Tibial artery (tissue), 4 donors: ENCODE measurements around the gene FBRS.
A peak's percentile ranks its signal among the peaks of the same experiment; 100 is the strongest.
"Not testable (repeated sequence)": the region's sequence is repeated elsewhere in the genome, so short reads cannot be mapped to it uniquely, and the experiment has no call there.

Experiments used
- DNase-seq, 2 donors: peaks; one replicate each; pipeline ENCODE4 v3.0.0-alpha.2; 2019
- H3K27ac ChIP-seq, 2 donors: fragments of 200-600 bp; sonication (generic) in 1 of 2; 1 replicate in 1 of 2; 2 replicates in 1 of 2; pipeline ENCODE4 v1.5.1; 2018 to 2019; ENCODE audit warnings: mild to moderate bottlenecking in 1 of 2
- H3K27me3 ChIP-seq, 2 donors: fragments of 200-600 bp; sonication (generic) in 1 of 2; one replicate each; pipeline versions ENCODE4 v1.5.1 to v1.6.0; 2016 to 2019
- H3K36me3 ChIP-seq, 3 donors: fragments of 200-600 bp; sonication (generic) in 2 of 3; one replicate each; pipeline ENCODE4 v1.5.1; 2016 to 2019; ENCODE audit warnings: mild to moderate bottlenecking in 2 of 3
- H3K4me1 ChIP-seq, 4 donors: fragments of 200-600 bp; sonication (generic) in 2 of 4; 1 replicate in 3 of 4; 2 replicates in 1 of 4; pipeline ENCODE4 v1.5.1; 2016 to 2019
- H3K4me3 ChIP-seq, 2 donors: fragments of 200-600 bp; sonication (generic) in 1 of 2; 1 replicate in 1 of 2; 2 replicates in 1 of 2; pipeline ENCODE4 v1.5.1; 2018 to 2019; ENCODE audit warnings: mild to moderate bottlenecking in 2 of 2
- H3K9me3 ChIP-seq, 3 donors: fragments of 200-600 bp; sonication (generic) in 1 of 3; one replicate each; pipeline ENCODE4 v1.5.1; 2016 to 2019
- CTCF ChIP-seq, 2 experiments: fragments of 200-600 bp in 1 of 2; fragments of 450-650 bp in 1 of 2; IDR thresholded peaks; one replicate each; pipeline ENCODE4 v1.5.1; 2017 to 2019; ENCODE audit warnings: antibody characterized with exemption in 2 of 2, mild to moderate bottlenecking in 1 of 2, moderate library complexity in 1 of 2
- intact Hi-C: fragments of 100-400 bp; cut with DNase I; formaldehyde crosslinking; loops from one replicate; pipeline ENCODE4 v1.15.0; 2023; ENCODE audit warnings: low total_unique reads

Gene FBRS

GRCh38 chr16:30698816-30699614 lies 40.8 kb downstream of the FBRS start, which contains the start of gene SRCAP:
Gene SRCAP, plus strand, starts transcription at chr16:30699171. Its CDS starts 1,654 bp downstream, at chr16:30700825.
- peak within 1 kb of the TSS; percentile 96 to 99 for H3K27ac ChIP-seq
- peaks cover 34 to 39% (median 35%) of the 10 kb centered on the region in 3 donors for H3K36me3 ChIP-seq
- H3K27me3 ChIP-seq, result no peaks in the 10 kb centered on the region
- peak; percentile 90 to 94 for DNase-seq
- TF ChIP-seq CTCF (IDR thresholded peaks at IDR 0.05), result no peak
- peaks cover 0 to 27% (median 12%) of the 10 kb centered on the region in 4 donors for H3K4me1 ChIP-seq
- no peaks in the 10 kb centered on the region for H3K9me3 ChIP-seq
- intact Hi-C loops, result loop anchor here (2.0 to 5.0 kb wide), 2 partner anchors 40 to 167 kb away; partner anchors contain the start of genes FBRS and ZNF747
- peak within 1 kb of the TSS; percentile 81 to 97 for H3K4me3 ChIP-seq

- intact Hi-C loops, result loop anchor here (2.0 to 5.0 kb wide), 2 partner anchors 41 to 167 kb away; partner anchors contain the start of genes FBRS and ZNF747
- no peak for DNase-seq
- TF ChIP-seq CTCF (IDR thresholded peaks at IDR 0.05), result no peak
- no peaks in the 10 kb centered on the region for H3K27me3 ChIP-seq
- H3K9me3 ChIP-seq, result no peaks in the 10 kb centered on the region
- peaks cover 40 to 45% (median 41%) of the 10 kb centered on the region in 3 donors for H3K36me3 ChIP-seq
- H3K4me3 ChIP-seq, result peak overlapping the region; percentile 81 to 97
- peaks cover 0 to 25% (median 12%) of the 10 kb centered on the region in 4 donors for H3K4me1 ChIP-seq
- H3K27ac ChIP-seq, result peak overlapping the region; percentile 96 to 99
Observed at GRCh38 chr16:30699615-30700099, 41.4 kb downstream of the FBRS start.

- intact Hi-C loops, result no loop called here
- no peak for TF ChIP-seq CTCF (IDR thresholded peaks at IDR 0.05)
Observed at GRCh38 chr16:30700491-30700890, 42.3 kb downstream of the FBRS start.

GRCh38 chr16:30700971-30701370 lies 42.7 kb downstream of the FBRS start:
- H3K4me1 ChIP-seq, result peaks cover 0 to 25% (median 12%) of the 10 kb centered on the region in 4 donors
- no peak for TF ChIP-seq CTCF (IDR thresholded peaks at IDR 0.05)
- no peaks in the 10 kb centered on the region for H3K9me3 ChIP-seq
- no peak overlapping the region for H3K4me3 ChIP-seq
- intact Hi-C loops, result no loop called here
- peaks cover 54 to 58% (median 54%) of the 10 kb centered on the region in 3 donors for H3K36me3 ChIP-seq
- H3K27me3 ChIP-seq, result no peaks in the 10 kb centered on the region
- no peak for DNase-seq
- H3K27ac ChIP-seq, result peak overlapping the region in 1 of 2 donors; percentile 2

More at GRCh38 chr16:30700491-30700890, 42.3 kb downstream of the FBRS start:
- Histone ChIP-seq H3K36me3 (peaks cover 49 to 53% (median 50%) of the 10 kb centered on the region in 3 donors), H3K4me3 (no peak overlapping the region), H3K9me3 (no peaks in the 10 kb centered on the region), H3K4me1 (peaks cover 0 to 25% (median 12%) of the 10 kb centered on the region in 4 donors), H3K27me3 (no peaks in the 10 kb centered on the region), H3K27ac (peak overlapping the region in 1 of 2 donors; percentile 2)
- no peak for DNase-seq

GRCh38 chr16:30703071-30703470 lies 44.8 kb downstream of the FBRS start:
- H3K4me3 ChIP-seq, H3K9me3 ChIP-seq, DNase-seq, H3K27ac ChIP-seq, H3K27me3 ChIP-seq, intact Hi-C loops: not testable (repeated sequence)
- Histone ChIP-seq H3K4me1 (peaks cover 0 to 18% (median 12%) of the 10 kb centered on the region in 4 donors), H3K36me3 (peaks cover 73 to 79% (median 75%) of the 10 kb centered on the region in 3 donors)

GRCh38 chr16:30703971-30704370 lies 45.7 kb downstream of the FBRS start:
- H3K27me3 ChIP-seq, result no peaks in the 10 kb centered on the region
- no peak overlapping the region for H3K4me3 ChIP-seq

More at GRCh38 chr16:30703971-30704370, 45.7 kb downstream of the FBRS start:
- intact Hi-C loops, result no loop called here
- Histone ChIP-seq H3K9me3 (no peaks in the 10 kb centered on the region), H3K4me1 (peaks cover 0 to 18% (median 12%) of the 10 kb centered on the region in 4 donors), H3K27ac (no peak overlapping the region), H3K36me3 (peaks cover 82 to 88% (median 84%) of the 10 kb centered on the region in 3 donors)
- DNase-seq, result no peak
- no peak for TF ChIP-seq CTCF (IDR thresholded peaks at IDR 0.05)
